ENCODE data around the gene C4orf54. TPM values are rescaled to one million over a fixed set of nuclear protein-coding genes. Genes with fewer than 3 reads are reported as not detected.
A peak's percentile ranks its signal among the peaks of the same experiment; 100 is the strongest.

The C4orf54 gene
- total RNA-seq, 8 experiments from 2014 or later = under 0.01 to 0.57 (median 0.18) TPM

DNA sequence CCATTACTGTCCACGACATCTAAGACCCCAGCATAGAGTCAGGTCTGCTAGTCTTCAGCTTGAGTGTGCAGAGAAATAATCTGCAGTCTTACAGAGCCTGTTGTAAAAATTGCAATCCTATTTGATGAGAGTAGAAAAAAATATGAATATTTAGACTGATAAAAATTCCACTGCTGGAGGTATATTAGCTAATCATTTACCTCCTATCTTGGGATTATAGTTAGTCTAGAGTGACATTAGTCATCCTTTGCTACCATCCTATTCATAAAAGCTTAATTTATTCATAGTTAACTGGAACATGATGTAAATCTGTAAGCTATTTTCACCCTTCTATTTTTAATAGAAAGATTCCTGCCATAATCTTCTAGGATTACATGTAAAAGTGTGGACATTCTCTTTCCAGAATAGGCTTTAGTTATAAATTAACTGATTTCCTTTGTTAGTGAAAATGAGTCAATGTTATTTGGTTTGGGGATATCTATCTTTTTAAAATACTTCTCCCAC, 26.7 kb downstream of the C4orf54 start:
- WGBS, 10 experiments = 0 to 100% (median 73%) methylated on average over 1 of the region's 1 CpG; no CpG with 5 or more reads in 2 of the 10 experiments
- in situ Hi-C loops (cut with MboI; ENCODE audit: low pct_unique_long_range_greater_than_20kb in 2 of 9, low sequenced_read_pairs in 9 of 9, unreplicated experiment in 9 of 9) = no loop called here
- Histone ChIP-seq H3K27ac (no peak overlapping the region), H3K4me3 (no peak overlapping the region), H3K4me1 (replicated peaks in 1 of 2) (no peaks in the 10 kb centered on the region)
- peak in 1 of 8 experiments; percentile 49 for ATAC-seq (replicated peaks in 6 of 8)

DNA sequence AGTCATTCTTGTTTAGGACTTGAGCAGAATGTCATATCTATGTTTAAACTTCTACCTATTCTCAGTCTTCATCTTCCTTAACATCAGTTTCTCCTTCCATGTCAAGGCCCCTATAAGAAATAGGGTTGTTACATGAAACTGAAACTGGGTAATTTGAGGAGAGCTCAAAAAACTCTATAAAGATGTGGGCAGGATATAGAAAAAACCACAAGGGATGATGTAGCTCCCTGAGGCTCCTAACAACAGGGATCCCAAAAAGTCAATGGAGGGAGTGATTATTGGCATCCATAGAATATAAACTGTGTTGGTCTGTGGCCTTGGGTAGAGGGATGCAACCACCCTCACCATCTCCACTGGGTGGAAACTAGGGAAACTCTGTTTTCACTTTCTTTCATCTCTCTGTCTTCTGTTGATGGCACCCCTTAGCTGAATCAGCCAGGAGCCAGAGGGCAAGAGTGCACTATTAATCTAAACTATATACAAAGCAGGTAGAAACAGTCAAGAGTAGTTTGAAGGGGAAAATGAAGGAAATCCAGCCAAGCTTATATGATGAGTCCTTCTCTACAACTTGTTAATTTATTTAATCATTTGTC, 27.6 kb downstream of the C4orf54 start:
- in situ Hi-C loops (cut with MboI; ENCODE audit: low pct_unique_long_range_greater_than_20kb in 2 of 9, low sequenced_read_pairs in 9 of 9, unreplicated experiment in 9 of 9) = no loop called here

GRCh38 chr4:99628040-99628439, 29.6 kb downstream of the C4orf54 start:
- 0 to 100% (median 79%) methylated on average over 1 of the region's 1 CpG; no CpG with 5 or more reads in 2 of the 10 experiments for WGBS, 10 experiments
- Histone ChIP-seq H3K27ac (no peak overlapping the region), H3K4me3 (no peak overlapping the region), H3K4me1 (replicated peaks in 1 of 2) (peaks cover 2 to 5% of the 10 kb centered on the region in 2 donors)
- in situ Hi-C loops (cut with MboI; ENCODE audit: low pct_unique_long_range_greater_than_20kb in 2 of 9, low sequenced_read_pairs in 9 of 9, unreplicated experiment in 9 of 9) = no loop called here
- no peak for ATAC-seq (replicated peaks in 6 of 8)

More for the DNA sequence above, 27.6 kb downstream of the C4orf54 start:
- no peak for ATAC-seq (replicated peaks in 6 of 8)
- H3K4me1 ChIP-seq (replicated peaks in 1 of 2) = no peaks in the 10 kb centered on the region
- H3K4me3 ChIP-seq = no peak overlapping the region
- no peak overlapping the region for H3K27ac ChIP-seq

DNA sequence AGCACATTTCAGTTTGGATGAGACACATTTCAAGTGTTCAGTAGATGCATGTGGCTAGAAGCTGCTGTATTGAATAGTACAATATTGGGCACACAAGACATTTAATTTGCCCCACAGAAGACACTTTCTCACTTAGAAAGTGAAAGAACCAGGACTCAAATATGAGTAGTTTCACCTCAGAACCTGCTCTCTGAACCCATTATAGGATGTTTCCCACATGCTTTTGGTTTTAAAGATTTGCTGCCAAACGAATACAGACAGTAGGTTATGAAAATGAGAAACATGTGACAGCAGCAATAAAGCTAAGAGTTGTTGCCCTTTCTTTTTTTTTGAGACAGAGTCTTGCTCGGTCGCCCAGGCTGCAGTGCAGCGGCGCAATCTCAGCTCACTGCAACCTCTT, 32.3 kb downstream of the C4orf54 start:
- peaks cover 2 to 5% of the 10 kb centered on the region in 2 donors for H3K4me1 ChIP-seq (replicated peaks in 1 of 2)
- ATAC-seq (replicated peaks in 6 of 8) = no peak
- in situ Hi-C loops (cut with MboI; ENCODE audit: low pct_unique_long_range_greater_than_20kb in 2 of 9, low sequenced_read_pairs in 9 of 9, unreplicated experiment in 9 of 9) = no loop called here
- H3K4me3 ChIP-seq = no peak overlapping the region
- 0 to 91% (median 3%) methylated on average over 1 to 5 of the region's 5 CpGs; no CpG with 5 or more reads in 6 of the 10 experiments for WGBS, 10 experiments
- H3K27ac ChIP-seq = no peak overlapping the region

GRCh38 chr4:99624141-99624719, 33.4 kb downstream of the C4orf54 start:
- H3K4me1 ChIP-seq (replicated peaks in 1 of 2) = peaks cover 2 to 5% of the 10 kb centered on the region in 2 donors
- WGBS, 10 experiments = 0 to 93% (median 72%) methylated on average over 1 to 4 of the region's 4 CpGs; no CpG with 5 or more reads in 3 of the 10 experiments
- H3K4me3 ChIP-seq = no peak overlapping the region
- no peak overlapping the region for H3K27ac ChIP-seq
- in situ Hi-C loops (cut with MboI; ENCODE audit: low pct_unique_long_range_greater_than_20kb in 2 of 9, low sequenced_read_pairs in 9 of 9, unreplicated experiment in 9 of 9) = no loop called here
- ATAC-seq (replicated peaks in 6 of 8) = peak in 1 of 8 experiments; percentile 81

DNA sequence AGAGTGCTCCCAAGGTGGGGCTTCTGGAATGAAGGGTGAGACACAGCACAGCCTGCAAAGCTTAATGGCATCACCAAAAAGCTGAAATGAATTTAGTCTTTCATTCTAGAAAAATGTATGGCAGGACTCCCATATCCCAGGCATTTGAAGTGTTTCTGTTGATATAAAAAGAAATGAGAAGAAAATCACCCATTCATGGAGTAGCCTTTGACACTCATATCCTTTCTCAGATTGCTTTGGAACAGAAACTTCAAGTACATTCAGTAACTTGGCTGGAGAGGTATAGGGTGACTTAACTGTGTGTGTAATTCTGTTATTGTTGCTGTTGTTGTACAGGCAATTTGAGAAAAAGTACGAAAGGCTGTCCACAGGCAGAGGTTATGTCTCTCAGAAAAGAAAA, 35.3 kb downstream of the C4orf54 start:
- no peak overlapping the region for H3K4me3 ChIP-seq
- no peak for ATAC-seq (replicated peaks in 6 of 8)
- no peak overlapping the region for H3K27ac ChIP-seq
- peaks cover 2 to 5% of the 10 kb centered on the region in 2 donors for H3K4me1 ChIP-seq (replicated peaks in 1 of 2)
- WGBS, 10 experiments = 30 to 100% (median 100%) methylated on average over 1 of the region's 1 CpG; no CpG with 5 or more reads in 7 of the 10 experiments
- in situ Hi-C loops (cut with MboI; ENCODE audit: low pct_unique_long_range_greater_than_20kb in 2 of 9, low sequenced_read_pairs in 9 of 9, unreplicated experiment in 9 of 9) = no loop called here

- Histone ChIP-seq H3K27ac (no peak overlapping the region), H3K4me1 (replicated peaks in 1 of 2) (no peaks in the 10 kb centered on the region), H3K4me3 (no peak overlapping the region)
- ATAC-seq (replicated peaks in 6 of 8) = peak in 1 of 8 experiments; percentile 19
- 17 to 100% (median 100%) methylated on average over 1 of the region's 1 CpG; no CpG with 5 or more reads in 5 of the 10 experiments for WGBS, 10 experiments
- in situ Hi-C loops (cut with MboI; ENCODE audit: low pct_unique_long_range_greater_than_20kb in 2 of 9, low sequenced_read_pairs in 9 of 9, unreplicated experiment in 9 of 9) = no loop called here
Observed at GRCh38 chr4:99617374-99617773, 40.3 kb downstream of the C4orf54 start.

DNA sequence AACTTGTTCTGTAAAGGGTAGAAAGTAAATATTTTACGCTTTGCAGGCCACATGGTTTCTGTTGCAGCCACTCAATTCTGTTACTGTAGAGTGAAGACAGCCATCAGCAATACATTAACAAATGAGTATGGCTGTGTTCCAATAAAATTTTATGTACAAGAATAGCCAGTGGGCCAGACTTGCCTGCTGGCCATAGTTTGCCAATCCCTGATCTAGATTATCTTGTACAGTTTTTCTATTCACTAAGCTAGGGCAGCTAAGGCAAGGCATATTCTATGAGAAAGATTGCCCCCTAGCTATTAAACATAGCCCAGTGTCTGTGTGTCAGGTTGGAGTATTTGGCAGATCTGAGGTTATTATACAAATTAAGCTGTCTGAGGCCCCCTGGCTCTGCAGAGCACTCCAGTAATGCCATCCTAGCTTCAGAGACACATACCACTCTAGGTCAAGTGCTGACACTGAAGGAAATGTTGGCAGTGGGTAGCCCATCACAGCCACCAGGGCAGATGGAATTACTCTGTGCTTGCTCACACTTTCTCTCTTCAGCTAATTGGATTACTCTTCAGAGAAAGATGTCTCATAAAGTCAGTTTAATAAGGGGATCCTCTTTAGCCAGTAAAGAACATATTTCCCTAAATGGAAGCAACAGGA, 42.3 kb downstream of the C4orf54 start:
- no peak overlapping the region for H3K27ac ChIP-seq
- ATAC-seq (replicated peaks in 6 of 8) = peak in 2 of 8 experiments; percentile 46 to 52
- H3K4me3 ChIP-seq = no peak overlapping the region
- 17 to 100% (median 100%) methylated on average over 1 of the region's 1 CpG; no CpG with 5 or more reads in 3 of the 10 experiments for WGBS, 10 experiments
- H3K4me1 ChIP-seq (replicated peaks in 1 of 2) = no peaks in the 10 kb centered on the region
- in situ Hi-C loops (cut with MboI; ENCODE audit: low pct_unique_long_range_greater_than_20kb in 2 of 9, low sequenced_read_pairs in 9 of 9, unreplicated experiment in 9 of 9) = no loop called here

DNA sequence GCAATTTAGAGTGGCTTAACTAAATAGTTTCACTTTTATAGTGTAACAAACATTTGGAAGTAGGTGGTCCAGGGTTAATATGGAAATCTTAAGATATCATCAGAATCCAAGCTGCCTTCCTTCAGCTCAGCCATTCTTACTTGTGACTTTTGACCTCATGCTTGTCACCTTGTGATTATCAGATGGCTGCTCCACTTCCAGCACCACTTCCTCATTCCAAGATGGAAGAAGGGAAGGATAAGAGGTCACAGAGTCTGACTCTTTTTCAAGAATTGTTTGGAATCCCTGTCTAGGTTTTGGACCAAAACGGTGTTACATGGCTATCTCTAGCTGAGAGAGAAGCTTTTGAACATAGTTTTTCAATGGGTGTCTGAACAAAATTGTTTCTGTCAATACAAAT, 43.1 kb downstream of the C4orf54 start:
- no peak for ATAC-seq (replicated peaks in 6 of 8)
- WGBS, 10 experiments = 0 to 100% (median 10%) methylated on average over 1 of the region's 1 CpG; no CpG with 5 or more reads in 4 of the 10 experiments
- no peaks in the 10 kb centered on the region for H3K4me1 ChIP-seq (replicated peaks in 1 of 2)
- in situ Hi-C loops (cut with MboI; ENCODE audit: low pct_unique_long_range_greater_than_20kb in 2 of 9, low sequenced_read_pairs in 9 of 9, unreplicated experiment in 9 of 9) = no loop called here
- H3K4me3 ChIP-seq = no peak overlapping the region
- H3K27ac ChIP-seq = no peak overlapping the region

DNA sequence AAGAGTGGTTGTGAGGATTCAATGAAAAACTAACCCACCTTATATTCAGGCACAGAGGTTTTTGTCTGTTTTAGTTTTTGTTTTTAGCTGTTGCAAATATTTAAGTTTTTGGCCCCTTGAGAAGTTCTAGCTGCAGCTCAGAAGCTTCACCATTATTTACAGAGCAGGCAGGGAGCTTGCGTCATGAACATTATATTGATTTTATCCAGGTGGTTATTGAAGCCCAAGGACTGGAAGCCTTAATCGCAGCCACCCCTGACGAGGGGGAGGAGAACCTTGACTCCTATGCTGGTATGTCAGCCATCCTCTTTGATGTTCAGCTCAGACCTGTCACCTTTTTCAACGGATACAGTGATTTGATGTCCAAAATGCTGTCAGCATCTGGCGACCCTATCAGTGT, 44.9 kb downstream of the C4orf54 start:
- WGBS, 10 experiments = 0 to 90% (median 60%) methylated on average over 1 to 5 of the region's 5 CpGs; no CpG with 5 or more reads in 1 of the 10 experiments
- Histone ChIP-seq H3K4me1 (replicated peaks in 1 of 2) (no peaks in the 10 kb centered on the region), H3K27ac (no peak overlapping the region), H3K4me3 (no peak overlapping the region)
- no peak for ATAC-seq (replicated peaks in 6 of 8)
- in situ Hi-C loops (cut with MboI; ENCODE audit: low pct_unique_long_range_greater_than_20kb in 2 of 9, low sequenced_read_pairs in 9 of 9, unreplicated experiment in 9 of 9) = no loop called here

- in situ Hi-C loops (cut with MboI; ENCODE audit: low pct_unique_long_range_greater_than_20kb in 2 of 9, low sequenced_read_pairs in 9 of 9, unreplicated experiment in 9 of 9) = no loop called here
- Histone ChIP-seq H3K4me3 (no peak overlapping the region), H3K4me1 (replicated peaks in 1 of 2) (no peaks in the 10 kb centered on the region), H3K27ac (no peak overlapping the region)
- WGBS, 10 experiments = 0 to 95% (median 63%) methylated on average over 1 to 3 of the region's 3 CpGs; no CpG with 5 or more reads in 1 of the 10 experiments
- ATAC-seq (replicated peaks in 6 of 8) = no peak
Observed at GRCh38 chr4:99612281-99612680, 45.3 kb downstream of the C4orf54 start.

DNA sequence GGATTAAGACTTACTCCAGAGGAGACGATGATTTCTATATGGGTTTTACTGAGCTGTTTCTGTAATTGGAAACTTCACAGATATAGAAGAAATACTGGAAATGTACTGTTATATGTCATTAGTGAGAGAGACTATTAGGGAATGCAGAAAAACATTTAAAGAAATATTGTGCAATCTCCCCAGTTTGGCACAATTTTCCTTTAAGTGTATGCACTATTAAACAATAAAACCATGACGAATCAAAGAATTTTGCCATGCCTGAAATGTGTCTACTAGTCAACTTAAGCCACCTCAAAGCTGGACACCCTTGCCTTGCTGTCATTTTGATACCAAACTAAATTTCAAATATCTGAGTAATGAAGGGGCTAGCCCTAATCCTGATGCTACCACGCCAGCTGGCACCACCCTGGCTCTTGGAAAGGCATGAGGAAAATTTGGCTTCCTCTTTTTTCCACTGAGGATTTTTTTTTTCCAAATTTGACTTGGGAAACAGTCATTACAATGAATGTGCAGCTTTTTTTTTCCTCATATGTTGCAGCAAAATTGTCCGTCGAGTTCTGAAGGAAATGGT, 46.9 kb downstream of the C4orf54 start:
- WGBS, 10 experiments = 0 to 100% (median 84%) methylated on average over 1 to 5 of the region's 5 CpGs; no CpG with 5 or more reads in 1 of the 10 experiments
- Histone ChIP-seq H3K4me1 (replicated peaks in 1 of 2) (no peaks in the 10 kb centered on the region), H3K4me3 (no peak overlapping the region), H3K27ac (no peak overlapping the region)
- in situ Hi-C loops (cut with MboI; ENCODE audit: low pct_unique_long_range_greater_than_20kb in 2 of 9, low sequenced_read_pairs in 9 of 9, unreplicated experiment in 9 of 9) = no loop called here
- ATAC-seq (replicated peaks in 6 of 8) = no peak

GRCh38 chr4:99608417-99608816, 49.2 kb downstream of the C4orf54 start:
- Histone ChIP-seq H3K27ac (no peak overlapping the region), H3K4me1 (replicated peaks in 1 of 2) (no peaks in the 10 kb centered on the region), H3K4me3 (no peak overlapping the region)
- in situ Hi-C loops (cut with MboI; ENCODE audit: low pct_unique_long_range_greater_than_20kb in 2 of 9, low sequenced_read_pairs in 9 of 9, unreplicated experiment in 9 of 9) = no loop called here
- ATAC-seq (replicated peaks in 6 of 8) = no peak
- WGBS, 10 experiments = 23 to 100% (median 86%) methylated on average over 1 to 5 of the region's 5 CpGs; no CpG with 5 or more reads in 1 of the 10 experiments

All from motor neuron (in vitro differentiated cells).